Measurements from ENCODE around the gene IL5.

IL5 gene

GRCh38 chr5:132499440-132500243 lies 43.7 kb downstream of the IL5 start:
- ChIA-PET CTCF (interaction anchor here (1.2 to 13.1 kb wide), 25 partner anchors 10 to 321 kb away, joined by 3 to 255 read pairs (median 11); partner anchors contain the start of gene IRF1), POLR2A (interaction anchor here (2.4 kb wide), 1 partner anchor 9 kb away, joined by 24 read pairs; the partner anchor contains the start of gene IRF1)
- TF ChIP-seq CTCF (IDR thresholded peaks at IDR 0.05; ENCODE audit: control extremely low read depth, extremely low read depth, low read depth, missing control alignments): no peak
- no peak for DNase-seq (ENCODE audit: extremely low spot score)

- ChIA-PET POLR2A (interaction anchor here (1.7 kb wide), 1 partner anchor 12 kb away, joined by 4 read pairs; no protein-coding TSS in a partner anchor), CTCF (interaction anchor here (1.0 to 13.1 kb wide), 9 partner anchors 9 to 384 kb away, joined by 3 to 255 read pairs (median 26); partner anchors contain the start of gene IRF1)
- TF ChIP-seq CTCF (IDR thresholded peaks at IDR 0.05; ENCODE audit: control extremely low read depth, extremely low read depth, low read depth, missing control alignments): no peak
- DNase-seq (ENCODE audit: extremely low spot score): no peak
Measured at GRCh38 chr5:132498686-132499271, 44.5 kb downstream of the IL5 start.

- ChIA-PET CTCF (interaction anchor here (0.7 to 13.1 kb wide), 9 partner anchors 8 to 385 kb away, joined by 3 to 255 read pairs (median 26); partner anchors contain the start of gene IRF1), POLR2A (interaction anchor here (1.7 to 2.5 kb wide), 2 partner anchors 12 to 19 kb away, joined by 4 to 12 read pairs; no protein-coding TSS in a partner anchor)
- no peak for DNase-seq (ENCODE audit: extremely low spot score)
- TF ChIP-seq CTCF (IDR thresholded peaks at IDR 0.05; ENCODE audit: control extremely low read depth, extremely low read depth, low read depth, missing control alignments): no peak
Measured at GRCh38 chr5:132498152-132498551, 45.2 kb downstream of the IL5 start.

- CTCF ChIA-PET: interaction anchor here (0.7 to 13.1 kb wide), 7 partner anchors 8 to 259 kb away, joined by 4 to 255 read pairs (median 47); partner anchors contain the start of gene IRF1
- POLR2A ChIA-PET: interaction anchor here (1.7 to 2.5 kb wide), 2 partner anchors 11 to 19 kb away, joined by 4 to 12 read pairs; no protein-coding TSS in a partner anchor
- no peak for TF ChIP-seq CTCF (IDR thresholded peaks at IDR 0.05; ENCODE audit: control extremely low read depth, extremely low read depth, low read depth, missing control alignments)
- DNase-seq (ENCODE audit: extremely low spot score): no peak
Measured at GRCh38 chr5:132497488-132497997, 45.8 kb downstream of the IL5 start.

- CTCF ChIA-PET: interaction anchor here (1.1 to 13.1 kb wide), 15 partner anchors 7 to 259 kb away, joined by 3 to 255 read pairs (median 7); partner anchors contain the start of gene IRF1
- TF ChIP-seq CTCF (IDR thresholded peaks at IDR 0.05; ENCODE audit: control extremely low read depth, extremely low read depth, low read depth, missing control alignments): no peak
- POLR2A ChIA-PET: interaction anchor here (0.6 to 2.5 kb wide), 7 partner anchors 10 to 240 kb away, joined by 3 to 12 read pairs (median 4); no protein-coding TSS in a partner anchor
- DNase-seq (ENCODE audit: extremely low spot score): peak; percentile 86
Measured at GRCh38 chr5:132496631-132497487, 46.5 kb downstream of the IL5 start.

Data from GM10248 (cell line).